GM12874 (cell line): ENCODE data around the gene THUMPD3.

ENCODE experiments used
- CTCF ChIP-seq: IDR thresholded peaks from 2 replicates; pipeline ENCODE4 v1.5.1; 2011; ENCODE audit warnings: low read depth, mild to moderate bottlenecking, control low read depth, low read length, moderate library complexity; ENCODE audit not compliant: insufficient read depth

Gene THUMPD3

GRCh38 chr3:9331171-9331570 lies 31.7 kb upstream of the THUMPD3 start:
- no peak for TF ChIP-seq CTCF

- no peak for TF ChIP-seq CTCF
These were observed 30.4 kb upstream of the THUMPD3 start for GRCh38 chr3:9332250-9333030.

- no peak for TF ChIP-seq CTCF
These were observed 22.9 kb upstream of the THUMPD3 start for GRCh38 chr3:9339761-9340471.

- no peak for TF ChIP-seq CTCF
These were observed 22.4 kb upstream of the THUMPD3 start for GRCh38 chr3:9340472-9340902.

GRCh38 chr3:9342696-9343095 lies 20.2 kb upstream of the THUMPD3 start:
- TF ChIP-seq CTCF = no peak

GRCh38 chr3:9343115-9343514 lies 19.7 kb upstream of the THUMPD3 start:
- no peak for TF ChIP-seq CTCF

GRCh38 chr3:9345041-9345440 lies 17.8 kb upstream of the THUMPD3 start:
- no peak for TF ChIP-seq CTCF
